ENCODE data around the gene COMMD8. TPM values are rescaled to one million over a fixed set of nuclear protein-coding genes. Genes with fewer than 3 reads are reported as not detected.

Gene COMMD8
- 19.3 and 22.2 TPM in 2 replicates for total RNA-seq

DNA sequence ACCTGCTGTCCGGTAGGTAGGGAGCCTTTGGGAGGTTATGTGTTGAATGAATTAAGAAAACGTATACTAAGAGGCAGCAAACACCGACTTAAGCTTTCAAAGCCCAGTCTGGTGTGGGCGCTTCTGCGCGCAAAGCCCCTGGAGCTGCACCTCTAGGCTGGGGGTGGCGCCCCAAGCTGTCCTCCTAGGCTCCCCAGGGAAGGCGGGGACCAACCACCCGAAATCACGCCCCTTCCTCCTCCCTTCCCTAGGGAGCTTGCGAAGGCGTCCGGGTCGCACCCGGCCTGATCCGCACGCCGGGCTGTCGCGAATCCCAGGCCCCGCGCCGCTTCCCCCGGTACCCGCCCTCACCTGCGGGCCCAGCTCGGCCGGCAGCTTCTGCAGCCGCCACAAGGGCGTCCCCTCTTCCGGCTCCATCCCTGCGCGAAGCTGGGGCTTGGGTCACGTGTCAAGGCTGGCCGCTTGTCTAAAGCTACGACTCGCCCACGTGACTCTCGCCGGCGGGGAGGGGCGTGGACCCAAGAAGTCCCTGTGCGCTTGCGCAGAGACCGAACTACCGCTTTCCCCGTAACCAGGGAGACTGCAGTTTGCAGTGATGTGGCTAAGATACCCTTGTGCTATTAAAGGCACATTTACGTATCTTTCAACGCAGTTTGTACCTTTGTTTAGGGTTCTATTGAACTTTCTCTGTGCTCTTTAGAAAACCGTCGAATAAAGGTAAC, at the start of gene COMMD8:
COMMD8 (minus strand) TSS at position 468 of the 722 bp plus-strand sequence; CDS start at position 417, 51 bp downstream.

DNA sequence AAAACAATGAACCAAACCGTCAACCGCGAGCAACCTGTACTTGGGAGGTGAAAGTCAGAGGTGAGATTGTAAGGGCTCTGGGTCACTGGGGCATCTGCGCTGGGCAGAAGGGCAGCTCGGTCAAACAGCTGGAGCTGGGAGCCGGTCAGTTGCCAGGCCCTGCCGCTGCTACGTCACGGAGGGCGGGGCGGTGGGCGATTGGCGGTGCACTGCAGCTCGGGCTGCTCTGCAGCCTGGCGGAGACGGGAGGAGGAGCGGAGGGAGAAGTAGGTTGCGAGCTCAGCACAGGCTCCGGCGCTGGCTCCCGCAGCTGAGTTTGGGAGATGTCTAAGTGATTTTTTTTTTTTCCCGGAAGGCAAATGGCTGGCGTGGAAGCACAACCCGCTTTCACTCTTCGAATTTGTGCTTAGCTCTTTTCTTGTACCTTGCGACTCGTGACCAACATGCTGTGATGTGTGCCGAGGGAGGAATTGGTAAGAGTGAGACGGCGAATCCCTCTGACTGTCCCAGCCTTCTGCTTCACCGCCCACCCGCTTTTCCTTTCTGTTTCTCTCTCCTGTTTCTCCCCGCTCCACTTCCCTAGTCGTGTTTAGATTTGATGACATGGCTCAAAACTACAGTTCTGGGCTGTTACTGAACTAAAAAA, 21.7 kb upstream of the COMMD8 start, which contains the start of gene ATP10D:
ATP10D (plus strand) TSS at position 229 of the 646 bp plus-strand sequence. CDS start 27,266 bp downstream, outside the sequence.

Other genes starting within 250 kb of the COMMD8 start
- 46.6 and 84.5 TPM in 2 replicates for gene ATP10D, start 21.6 kb upstream of the COMMD8 start, total RNA-seq